ENCODE data around the gene ALDH1L1. TPM values are rescaled to one million over a fixed set of nuclear protein-coding genes. Genes with fewer than 3 reads are reported as not detected.

The ALDH1L1 gene
- total RNA-seq, 1 donor from 2014 or later = 5.0 TPM

DNA sequence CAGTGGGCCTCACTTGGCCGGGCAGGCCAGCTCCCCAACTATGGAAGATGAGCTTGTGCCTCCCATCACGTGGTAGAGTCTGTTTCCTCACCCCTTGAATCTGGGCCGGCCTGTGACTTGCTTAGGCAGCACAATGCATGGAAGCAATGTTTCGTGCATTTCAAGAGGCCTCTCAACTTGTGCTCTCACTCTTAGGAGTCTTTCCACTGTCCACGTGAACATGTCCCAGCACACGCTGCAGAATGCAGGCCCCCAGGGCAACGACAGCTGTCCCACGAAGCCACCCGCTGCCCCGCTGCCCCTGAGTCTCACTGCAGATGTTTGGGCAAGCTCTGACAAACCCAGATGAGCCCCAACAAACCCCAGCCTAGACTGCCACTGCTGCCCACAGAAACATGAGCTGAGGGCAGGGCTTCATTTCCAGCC is 69.2 kb downstream of the ALDH1L1 start:
- Mint-ChIP-seq H3K4me3 (no peak overlapping the region), H3K27ac (no peak overlapping the region), H3K4me1 (ENCODE audit: unreplicated experiment) (peaks cover 3% of the 10 kb centered on the region), H3K36me3 (no peaks in the 10 kb centered on the region), H3K9me3 (no peaks in the 10 kb centered on the region), H3K27me3 (no peaks in the 10 kb centered on the region)
- TF ChIP-seq, protein P1, sequence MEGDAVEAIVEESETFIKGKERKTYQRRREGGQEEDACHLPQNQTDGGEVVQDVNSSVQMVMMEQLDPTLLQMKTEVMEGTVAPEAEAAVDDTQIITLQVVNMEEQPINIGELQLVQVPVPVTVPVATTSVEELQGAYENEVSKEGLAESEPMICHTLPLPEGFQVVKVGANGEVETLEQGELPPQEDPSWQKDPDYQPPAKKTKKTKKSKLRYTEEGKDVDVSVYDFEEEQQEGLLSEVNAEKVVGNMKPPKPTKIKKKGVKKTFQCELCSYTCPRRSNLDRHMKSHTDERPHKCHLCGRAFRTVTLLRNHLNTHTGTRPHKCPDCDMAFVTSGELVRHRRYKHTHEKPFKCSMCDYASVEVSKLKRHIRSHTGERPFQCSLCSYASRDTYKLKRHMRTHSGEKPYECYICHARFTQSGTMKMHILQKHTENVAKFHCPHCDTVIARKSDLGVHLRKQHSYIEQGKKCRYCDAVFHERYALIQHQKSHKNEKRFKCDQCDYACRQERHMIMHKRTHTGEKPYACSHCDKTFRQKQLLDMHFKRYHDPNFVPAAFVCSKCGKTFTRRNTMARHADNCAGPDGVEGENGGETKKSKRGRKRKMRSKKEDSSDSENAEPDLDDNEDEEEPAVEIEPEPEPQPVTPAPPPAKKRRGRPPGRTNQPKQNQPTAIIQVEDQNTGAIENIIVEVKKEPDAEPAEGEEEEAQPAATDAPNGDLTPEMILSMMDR (conservative IDR thresholded peaks at IDR 0.05) = no peak
- DNase-seq (ENCODE audit: extremely low spot score, unreplicated experiment) = peak; percentile 45

DNA sequence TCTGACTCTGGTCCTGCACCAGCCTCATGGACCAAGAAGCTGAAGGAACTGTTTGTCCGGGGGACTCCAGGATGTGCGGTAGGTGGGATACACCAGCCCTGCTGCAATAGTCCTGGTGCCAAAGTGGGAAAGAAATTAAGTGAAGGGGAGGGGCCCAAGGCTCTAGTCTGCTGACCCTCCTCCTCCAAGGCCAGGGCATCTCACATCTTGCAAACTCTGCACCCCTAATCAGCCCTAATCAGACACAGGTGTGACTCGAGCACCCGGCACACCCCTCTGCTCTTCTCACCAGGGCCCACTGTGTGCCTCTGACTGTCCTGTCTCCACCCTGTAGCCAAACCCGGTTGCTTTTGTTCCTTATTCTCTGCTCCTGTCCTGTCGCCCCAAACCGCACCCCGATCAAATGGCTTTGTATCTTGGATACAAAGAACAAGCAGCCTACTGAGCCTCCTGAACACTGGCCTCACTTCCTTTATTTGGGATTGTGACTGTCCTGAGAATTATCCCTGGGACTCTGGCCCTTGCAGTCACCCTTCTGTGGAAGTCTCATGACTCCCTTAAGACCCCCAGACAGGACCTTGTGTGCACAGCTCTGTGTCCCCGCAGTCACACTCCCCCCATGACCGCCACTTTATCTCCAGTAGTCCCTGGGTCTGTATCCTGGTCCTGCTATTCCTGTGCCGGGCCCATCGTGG is 69.8 kb downstream of the ALDH1L1 start:
- Mint-ChIP-seq H3K4me1 (ENCODE audit: unreplicated experiment) (peaks cover 3% of the 10 kb centered on the region), H3K4me3 (no peak overlapping the region), H3K27ac (no peak overlapping the region), H3K9me3 (no peaks in the 10 kb centered on the region), H3K36me3 (no peaks in the 10 kb centered on the region), H3K27me3 (no peaks in the 10 kb centered on the region)
- TF ChIP-seq, protein P1 (conservative IDR thresholded peaks at IDR 0.05) = no peak
- peak; percentile 50 for DNase-seq (ENCODE audit: extremely low spot score, unreplicated experiment)

DNA sequence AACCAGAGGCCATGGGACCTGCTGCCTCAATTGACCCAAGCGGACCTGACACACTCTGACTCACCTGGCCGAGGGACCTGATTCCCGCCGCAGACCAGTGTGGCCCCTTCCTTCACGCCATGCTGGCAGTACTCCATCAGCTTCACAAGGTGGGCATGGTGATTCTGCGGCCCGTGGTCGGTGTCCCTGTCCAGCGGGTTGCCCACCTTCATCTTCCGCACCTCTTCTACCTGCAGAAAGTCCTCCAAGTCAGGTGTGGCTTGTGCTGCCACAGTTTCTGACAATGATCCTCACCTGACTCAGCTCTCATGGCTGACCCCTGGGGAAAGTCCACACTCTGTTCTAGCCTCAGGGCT is 70.5 kb downstream of the ALDH1L1 start:
- no peaks in the 10 kb centered on the region for H3K9me3 Mint-ChIP-seq
- TF ChIP-seq, protein P1 (conservative IDR thresholded peaks at IDR 0.05) = no peak

DNA sequence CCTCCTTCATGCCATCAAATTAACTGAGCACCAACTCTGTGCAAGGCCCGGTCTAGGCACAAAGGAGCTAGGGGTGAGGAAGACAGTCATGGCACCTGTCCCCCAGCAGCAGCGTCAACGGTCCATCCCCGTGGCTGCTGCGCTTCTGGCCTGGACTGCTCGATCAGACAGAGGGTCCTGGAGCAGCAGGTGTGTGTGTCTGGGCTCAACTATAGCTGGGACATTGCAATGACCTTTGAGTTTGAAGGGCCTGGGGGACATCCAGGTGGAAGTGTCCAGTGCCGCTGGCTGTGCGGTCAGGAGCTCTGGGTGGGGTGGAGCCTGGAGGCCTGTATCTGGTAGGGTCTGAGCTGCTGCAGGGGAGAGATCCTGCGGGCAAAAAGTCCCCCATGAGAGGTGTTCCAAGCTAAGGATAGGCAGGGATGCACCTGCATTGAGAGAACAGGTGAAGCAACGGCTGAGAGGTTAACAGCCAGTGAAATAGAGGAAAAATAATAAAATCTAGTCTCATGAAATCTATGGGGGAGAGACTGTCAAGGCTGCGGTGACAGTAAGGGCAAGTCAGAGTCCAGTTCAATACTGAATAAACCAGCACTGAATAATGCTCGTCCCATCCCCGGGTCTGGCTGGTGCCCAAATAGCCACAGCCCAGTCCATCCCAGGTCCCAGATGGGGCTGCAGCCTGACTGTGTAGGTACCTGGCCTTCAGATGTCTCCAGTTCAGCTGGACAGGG is 71.1 kb downstream of the ALDH1L1 start:
- Mint-ChIP-seq H3K27me3 (no peaks in the 10 kb centered on the region), H3K4me1 (ENCODE audit: unreplicated experiment) (peaks cover 3% of the 10 kb centered on the region), H3K9me3 (no peaks in the 10 kb centered on the region), H3K4me3 (no peak overlapping the region), H3K36me3 (no peaks in the 10 kb centered on the region), H3K27ac (no peak overlapping the region)
- TF ChIP-seq, protein P1 (conservative IDR thresholded peaks at IDR 0.05) = no peak
- peak; percentile 48 for DNase-seq (ENCODE audit: extremely low spot score, unreplicated experiment)

More for the DNA sequence above, 70.5 kb downstream of the ALDH1L1 start:
- Mint-ChIP-seq H3K36me3 (no peaks in the 10 kb centered on the region), H3K27ac (no peak overlapping the region), H3K4me1 (ENCODE audit: unreplicated experiment) (peaks cover 3% of the 10 kb centered on the region), H3K27me3 (no peaks in the 10 kb centered on the region), H3K4me3 (no peak overlapping the region)
- DNase-seq (ENCODE audit: extremely low spot score, unreplicated experiment) = peak; percentile 61

DNA sequence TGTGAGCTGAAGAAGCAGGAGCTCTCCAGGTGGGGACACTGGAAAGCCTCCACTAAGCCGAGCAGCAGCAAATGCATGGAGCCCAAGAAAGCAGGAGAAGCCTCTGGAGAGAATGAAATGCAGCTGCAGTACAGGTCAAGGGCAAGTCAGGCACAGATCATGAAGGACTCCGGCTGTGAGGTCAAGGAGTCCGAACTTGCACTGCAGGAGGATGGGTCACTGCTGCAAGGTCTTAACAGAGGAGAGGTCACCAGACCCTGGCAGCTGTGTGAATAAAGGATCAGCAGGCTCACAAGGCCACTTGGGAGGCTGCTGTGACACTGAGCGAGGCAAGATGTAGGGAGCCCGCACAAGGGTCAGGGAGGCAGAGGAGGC is 71.7 kb downstream of the ALDH1L1 start:
- H3K36me3 Mint-ChIP-seq = no peaks in the 10 kb centered on the region
- H3K4me1 Mint-ChIP-seq (ENCODE audit: unreplicated experiment) = peaks cover 3% of the 10 kb centered on the region
- no peaks in the 10 kb centered on the region for H3K9me3 Mint-ChIP-seq
- no peaks in the 10 kb centered on the region for H3K27me3 Mint-ChIP-seq
- no peak overlapping the region for H3K4me3 Mint-ChIP-seq
- TF ChIP-seq, protein P1 (conservative IDR thresholded peaks at IDR 0.05) = no peak
- peak; percentile 40 for DNase-seq (ENCODE audit: extremely low spot score, unreplicated experiment)
- H3K27ac Mint-ChIP-seq = no peak overlapping the region

Measured in type B pancreatic cell (in vitro differentiated cells).